ENCODE results near the gene BATF.

- TF ChIP-seq CTCF (conservative IDR thresholded peaks at IDR 0.05; ENCODE audit: low read length) (peak; percentile 73), EZH2phosphoT487 (IDR thresholded peaks at IDR 0.05; ENCODE audit: borderline replicate concordance) (no peak)
Measured at GRCh38 chr14:75577729-75578101, 55.4 kb downstream of the BATF start.
